Body of pancreas (tissue), 4 donors: ENCODE data around the gene ELF1.

Experiments used
- POLR2A ChIP-seq, 3 donors: fragments of 450-650 bp; IDR thresholded peaks; one replicate each; pipeline ENCODE4 v1.6.1; 2016; ENCODE audit warnings: antibody characterized with exemption in 3 of 3, mild to moderate bottlenecking in 2 of 3
- TF ChIP-seq, protein P1 (sequence below), 7 experiments: fragments of 450-650 bp in 4 of 7; fragments of 200-600 bp in 3 of 7; sonication (generic) in 3 of 7; IDR thresholded peaks; one replicate each; pipeline ENCODE4 v1.5.1; 2016 to 2019; ENCODE audit warnings: antibody characterized with exemption in 7 of 7

DNA sequence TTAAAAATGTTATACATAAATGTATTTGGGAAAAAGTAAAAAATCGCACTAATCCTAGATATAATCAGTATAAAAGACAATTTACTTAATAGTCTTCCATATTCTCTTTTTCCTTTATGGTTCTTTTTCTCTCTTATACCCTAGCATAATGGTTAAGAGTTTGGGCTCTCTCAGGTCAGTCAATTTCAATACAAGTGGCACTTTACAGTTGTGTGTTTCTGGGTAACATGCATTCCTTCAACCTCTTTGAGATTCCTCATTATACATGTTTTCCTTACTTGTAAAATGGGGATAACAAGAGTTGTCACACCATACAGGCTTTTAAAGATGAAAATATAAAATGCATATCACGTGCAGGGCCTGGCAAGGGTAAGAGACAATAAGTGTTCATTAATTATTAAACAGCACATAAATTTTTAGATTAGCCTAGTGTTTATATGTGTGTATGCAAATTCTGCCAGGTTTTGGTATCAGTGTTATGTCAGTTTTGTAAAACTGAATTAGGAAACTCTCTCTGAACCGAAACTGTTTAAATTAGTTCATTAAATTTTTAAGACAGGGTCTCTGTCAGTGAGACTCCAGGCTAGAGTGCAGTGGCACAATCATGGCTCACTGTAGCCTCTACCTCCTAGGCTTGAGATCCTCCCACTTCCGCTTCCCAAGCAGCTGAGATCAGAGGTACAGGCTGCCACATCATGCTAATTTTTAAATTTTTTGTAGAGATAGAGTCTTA lies 49.8 kb downstream of the ELF1 start:
- TF ChIP-seq, protein P1, sequence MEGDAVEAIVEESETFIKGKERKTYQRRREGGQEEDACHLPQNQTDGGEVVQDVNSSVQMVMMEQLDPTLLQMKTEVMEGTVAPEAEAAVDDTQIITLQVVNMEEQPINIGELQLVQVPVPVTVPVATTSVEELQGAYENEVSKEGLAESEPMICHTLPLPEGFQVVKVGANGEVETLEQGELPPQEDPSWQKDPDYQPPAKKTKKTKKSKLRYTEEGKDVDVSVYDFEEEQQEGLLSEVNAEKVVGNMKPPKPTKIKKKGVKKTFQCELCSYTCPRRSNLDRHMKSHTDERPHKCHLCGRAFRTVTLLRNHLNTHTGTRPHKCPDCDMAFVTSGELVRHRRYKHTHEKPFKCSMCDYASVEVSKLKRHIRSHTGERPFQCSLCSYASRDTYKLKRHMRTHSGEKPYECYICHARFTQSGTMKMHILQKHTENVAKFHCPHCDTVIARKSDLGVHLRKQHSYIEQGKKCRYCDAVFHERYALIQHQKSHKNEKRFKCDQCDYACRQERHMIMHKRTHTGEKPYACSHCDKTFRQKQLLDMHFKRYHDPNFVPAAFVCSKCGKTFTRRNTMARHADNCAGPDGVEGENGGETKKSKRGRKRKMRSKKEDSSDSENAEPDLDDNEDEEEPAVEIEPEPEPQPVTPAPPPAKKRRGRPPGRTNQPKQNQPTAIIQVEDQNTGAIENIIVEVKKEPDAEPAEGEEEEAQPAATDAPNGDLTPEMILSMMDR (IDR thresholded peaks at IDR 0.05): no peak
- no peak for TF ChIP-seq POLR2A (IDR thresholded peaks at IDR 0.05)
